ENCODE data around the gene HTT. TPM values are rescaled to one million over a fixed set of nuclear protein-coding genes. Genes with fewer than 3 reads are reported as not detected.

The HTT gene
- polyA plus RNA-seq, 2 of the 4 experiments (the other 2 are of a cell fraction): 14.5 to 16.9 TPM

GRCh38 chr4:3268395-3269104, 194.1 kb downstream of the HTT start:
- ATAC-seq: no peak

GRCh38 chr4:3269105-3269927, 194.8 kb downstream of the HTT start:
- 83% methylated on average over 21 of the region's 25 CpGs for WGBS (ENCODE audit: missing lambda C conversion rate)
- POLR2A ChIA-PET: no interaction called here
- FAIRE-seq: no peak
- Histone ChIP-seq H3K4me1 (no peaks in the 10 kb centered on the region), H3K9me3 (no peaks in the 10 kb centered on the region), H3K4me3 (no peak overlapping the region), H3K27ac (no peak overlapping the region), H3K4me2 (no peak overlapping the region)
- CTCF ChIA-PET: interaction anchor here (1.1 kb wide), 1 partner anchor 12 kb away, joined by 5 read pairs; no protein-coding TSS in a partner anchor
- ATAC-seq: no peak
- no peak for DNase-seq (ENCODE audit: low read depth in 1 of 2, low spot score in 1 of 2)
- TF ChIP-seq TP53 (CRISPR knock-in tag; IDR thresholded peaks at IDR 0.05): no peak
- no peak for TF ChIP-seq FOSL2 (IDR thresholded peaks at IDR 0.05)
- no peak for TF ChIP-seq FOSL2 (CRISPR knock-in tag; IDR thresholded peaks at IDR 0.05)
- no peak for TF ChIP-seq SREBF2 (IDR thresholded peaks at IDR 0.05)

More at GRCh38 chr4:3268395-3269104, 194.1 kb downstream of the HTT start:
- 75% methylated on average over 8 of the region's 17 CpGs for WGBS (ENCODE audit: missing lambda C conversion rate)
- H3K27ac ChIP-seq: no peak overlapping the region
- no peaks in the 10 kb centered on the region for H3K4me1 ChIP-seq
- FAIRE-seq: no peak
- H3K4me2 ChIP-seq: no peak overlapping the region
- H3K9me3 ChIP-seq: no peaks in the 10 kb centered on the region
- no peak for TF ChIP-seq CHD2 (IDR thresholded peaks at IDR 0.05; ENCODE audit: low read length, partially characterized antibody)
- TF ChIP-seq BCL3 (IDR thresholded peaks at IDR 0.05): no peak
- TF ChIP-seq FOXS1 (CRISPR knock-in tag; IDR thresholded peaks at IDR 0.05): no peak
- no peak for TF ChIP-seq FOSL2 (IDR thresholded peaks at IDR 0.05)
- no peak for TF ChIP-seq FOSL2 (CRISPR knock-in tag; IDR thresholded peaks at IDR 0.05)
- TF ChIP-seq MAZ (IDR thresholded peaks at IDR 0.05; ENCODE audit: borderline replicate concordance, low read depth, low read length): no peak
- no peak for TF ChIP-seq ZFP36 (IDR thresholded peaks at IDR 0.05; ENCODE audit: borderline replicate concordance, partially characterized antibody)
- no peak for TF ChIP-seq EHF (CRISPR knock-in tag; IDR thresholded peaks at IDR 0.05)
- no peak for TF ChIP-seq RARB (CRISPR knock-in tag; IDR thresholded peaks at IDR 0.05)
- TF ChIP-seq CBX8 (IDR thresholded peaks at IDR 0.05): no peak
- no peak for TF ChIP-seq FOSB (CRISPR knock-in tag; IDR thresholded peaks at IDR 0.05)
- no peak for TF ChIP-seq MYC (IDR thresholded peaks at IDR 0.05; ENCODE audit: borderline replicate concordance, low read length)
- TF ChIP-seq, protein P1, sequence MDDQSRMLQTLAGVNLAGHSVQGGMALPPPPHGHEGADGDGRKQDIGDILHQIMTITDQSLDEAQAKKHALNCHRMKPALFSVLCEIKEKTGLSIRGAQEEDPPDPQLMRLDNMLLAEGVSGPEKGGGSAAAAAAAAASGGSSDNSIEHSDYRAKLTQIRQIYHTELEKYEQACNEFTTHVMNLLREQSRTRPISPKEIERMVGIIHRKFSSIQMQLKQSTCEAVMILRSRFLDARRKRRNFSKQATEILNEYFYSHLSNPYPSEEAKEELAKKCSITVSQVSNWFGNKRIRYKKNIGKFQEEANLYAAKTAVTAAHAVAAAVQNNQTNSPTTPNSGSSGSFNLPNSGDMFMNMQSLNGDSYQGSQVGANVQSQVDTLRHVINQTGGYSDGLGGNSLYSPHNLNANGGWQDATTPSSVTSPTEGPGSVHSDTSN (IDR thresholded peaks at IDR 0.05): no peak
- no peak for TF ChIP-seq SMC3 (IDR thresholded peaks at IDR 0.05)
- TF ChIP-seq PHF8 (IDR thresholded peaks at IDR 0.05; ENCODE audit: borderline replicate concordance, low read depth): no peak
- TF ChIP-seq, protein P2, sequence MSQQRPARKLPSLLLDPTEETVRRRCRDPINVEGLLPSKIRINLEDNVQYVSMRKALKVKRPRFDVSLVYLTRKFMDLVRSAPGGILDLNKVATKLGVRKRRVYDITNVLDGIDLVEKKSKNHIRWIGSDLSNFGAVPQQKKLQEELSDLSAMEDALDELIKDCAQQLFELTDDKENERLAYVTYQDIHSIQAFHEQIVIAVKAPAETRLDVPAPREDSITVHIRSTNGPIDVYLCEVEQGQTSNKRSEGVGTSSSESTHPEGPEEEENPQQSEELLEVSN (IDR thresholded peaks at IDR 0.05; ENCODE audit: borderline replicate concordance, low read depth): no peak
- POLR2A ChIA-PET: no interaction called here
- DNase-seq (ENCODE audit: low read depth in 1 of 2, low spot score in 1 of 2): no peak
- no peak overlapping the region for H3K4me3 ChIP-seq
- CTCF ChIA-PET: no interaction called here

DNA sequence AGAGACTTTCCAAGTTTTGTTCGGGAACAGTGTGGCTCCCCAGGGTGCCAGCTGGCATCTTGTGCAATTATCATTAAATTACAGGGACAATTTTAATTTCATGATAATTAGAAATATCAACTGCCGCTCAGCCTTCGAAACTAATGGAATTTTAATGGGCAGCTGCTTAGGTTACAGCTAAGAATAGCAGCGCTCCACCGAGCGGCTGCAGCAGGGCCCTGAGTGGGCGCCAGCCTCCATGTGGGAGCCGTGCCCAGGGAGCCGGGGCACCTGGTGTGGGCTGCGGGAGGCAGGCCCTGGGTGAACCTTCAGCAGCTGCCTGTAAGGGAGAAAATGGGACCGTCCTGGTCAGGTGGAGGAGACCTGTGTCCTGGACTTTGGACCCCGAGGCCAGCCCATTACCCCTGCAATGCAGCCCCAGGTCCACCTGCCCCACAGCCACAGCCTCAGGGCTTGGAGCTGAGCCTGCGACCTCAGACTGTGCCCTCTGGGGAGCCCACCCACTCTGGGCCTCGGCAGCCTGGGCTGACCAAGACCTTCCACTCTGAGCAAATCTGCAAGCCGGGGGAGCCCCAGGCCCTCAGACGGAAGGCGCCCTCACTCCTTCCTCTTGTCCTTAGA, 195.6 kb downstream of the HTT start:
- H3K4me3 ChIP-seq: no peak overlapping the region
- no peak for FAIRE-seq
- 81% methylated on average over 13 of the region's 17 CpGs for WGBS (ENCODE audit: missing lambda C conversion rate)
- no peak for ATAC-seq
- no peaks in the 10 kb centered on the region for H3K9me3 ChIP-seq
- no peak for DNase-seq (ENCODE audit: low read depth in 1 of 2, low spot score in 1 of 2)
- ChIA-PET CTCF (interaction anchor here (1.1 kb wide), 1 partner anchor 13 kb away, joined by 5 read pairs; no protein-coding TSS in a partner anchor), POLR2A (no interaction called here)
- no peak overlapping the region for H3K27ac ChIP-seq
- H3K4me2 ChIP-seq: no peak overlapping the region
- H3K4me1 ChIP-seq: no peaks in the 10 kb centered on the region
- TF ChIP-seq EHF (CRISPR knock-in tag; IDR thresholded peaks at IDR 0.05) (no peak), BCL3 (IDR thresholded peaks at IDR 0.05) (no peak), CBX2 (IDR thresholded peaks at IDR 0.05; ENCODE audit: borderline replicate concordance, low read depth) (no peak), ZFP36 (IDR thresholded peaks at IDR 0.05; ENCODE audit: borderline replicate concordance, partially characterized antibody) (no peak), TP53 (CRISPR knock-in tag; IDR thresholded peaks at IDR 0.05) (no peak), ESRRA (IDR thresholded peaks at IDR 0.05; ENCODE audit: borderline replicate concordance, low read length) (no peak), HOXB5 (CRISPR knock-in tag; IDR thresholded peaks at IDR 0.05) (no peak), PHF8 (IDR thresholded peaks at IDR 0.05; ENCODE audit: borderline replicate concordance, low read depth) (no peak), CHD2 (IDR thresholded peaks at IDR 0.05; ENCODE audit: low read length, partially characterized antibody) (no peak), MAZ (IDR thresholded peaks at IDR 0.05; ENCODE audit: borderline replicate concordance, low read depth, low read length) (no peak), ATOH8 (CRISPR knock-in tag; IDR thresholded peaks at IDR 0.05; ENCODE audit: low read depth) (no peak)
